Left renal pelvis (tissue), 4 donors: Measurements from ENCODE around the gene TOP1. TPM values are rescaled to one million over a fixed set of nuclear protein-coding genes. Genes with fewer than 3 reads are reported as not detected.

Experiments used
- DNase-seq, 4 donors: peaks; one replicate each; pipeline ENCODE4 v3.0.0-alpha.2; 2013; ENCODE audit warnings: low read depth in 4 of 4, low spot score in 3 of 4
- polyA plus RNA-seq, 4 donors: library from polyadenylated mRNA; unstranded; fragments of 120-200 nt; gene quantifications; one replicate each; pipeline ENCODE4 v1.2.1, GENCODE V29; 2013; ENCODE audit not compliant: insufficient read length in 4 of 4

TOP1 gene
- polyA plus RNA-seq, 4 donors = 78.2 to 129 (median 117) TPM

GRCh38 chr20:41161886-41162285, 133.3 kb downstream of the TOP1 start:
- no peak for DNase-seq

- DNase-seq = no peak
Observed at GRCh38 chr20:41162396-41162795, 133.8 kb downstream of the TOP1 start.

GRCh38 chr20:41163821-41164220, 135.2 kb downstream of the TOP1 start:
- no peak for DNase-seq

- DNase-seq = no peak
Observed at GRCh38 chr20:41165001-41165882, 136.6 kb downstream of the TOP1 start.

GRCh38 chr20:41166201-41167117, 137.8 kb downstream of the TOP1 start:
- no peak for DNase-seq

GRCh38 chr20:41167118-41167470, 138.5 kb downstream of the TOP1 start:
- no peak for DNase-seq

GRCh38 chr20:41167481-41168253, 139.0 kb downstream of the TOP1 start:
- DNase-seq = no peak

- DNase-seq = no peak
Observed at GRCh38 chr20:41168281-41169161, 139.9 kb downstream of the TOP1 start.

GRCh38 chr20:41169162-41169690, 140.6 kb downstream of the TOP1 start:
- no peak for DNase-seq

- no peak for DNase-seq
Observed at GRCh38 chr20:41169791-41170351, 141.2 kb downstream of the TOP1 start.

- DNase-seq = no peak
Observed at GRCh38 chr20:41170386-41171105, 141.9 kb downstream of the TOP1 start.

- no peak for DNase-seq
Observed at GRCh38 chr20:41171736-41172295, 143.2 kb downstream of the TOP1 start.

GRCh38 chr20:41172296-41173140, 143.9 kb downstream of the TOP1 start:
- no peak for DNase-seq

- DNase-seq = peak; percentile 48 to 57 (median 54)
Observed at GRCh38 chr20:41173161-41173721, 144.6 kb downstream of the TOP1 start.

- DNase-seq = no peak
Observed at GRCh38 chr20:41173791-41174341, 145.2 kb downstream of the TOP1 start.
